ENCODE data around the gene IDH2. TPM values are rescaled to one million over a fixed set of nuclear protein-coding genes. Genes with fewer than 3 reads are reported as not detected.

IDH2 gene
- total RNA-seq, 2 donors from 2014 or later: 24.5 to 46.6 TPM

- Histone ChIP-seq H3K36me3 (peaks cover 15% of the 10 kb centered on the region), H3K27ac (no peak overlapping the region)
- no peak for ATAC-seq (ENCODE audit: insufficient number of reproducible peaks, low FRiP score, low read depth)
These were observed 20.0 kb downstream of the IDH2 start for GRCh38 chr15:90082140-90082715.

GRCh38 chr15:90080818-90081393 lies 21.4 kb downstream of the IDH2 start:
- ATAC-seq (ENCODE audit: insufficient number of reproducible peaks, low FRiP score, low read depth) (no peak), DNase-seq (ENCODE audit: low spot score) (no peak)
- Histone ChIP-seq H3K9me3 (no peaks in the 10 kb centered on the region), H3K4me3 (no peak overlapping the region), H3K27ac (no peak overlapping the region), H3K4me1 (ENCODE audit: control insufficient read depth in 1 of 2, low read depth in 2 of 2) (peaks cover 0 to 6% of the 10 kb centered on the region in 2 donors), H3K27me3 (replicated peaks; ENCODE audit: insufficient read depth) (no peaks in the 10 kb centered on the region), H3K36me3 (peaks cover 13% of the 10 kb centered on the region)
- no peak for TF ChIP-seq CTCF (IDR thresholded peaks at IDR 0.05)

More at GRCh38 chr15:90082140-90082715, 20.0 kb downstream of the IDH2 start:
- H3K4me1 ChIP-seq (ENCODE audit: control insufficient read depth in 1 of 2, low read depth in 2 of 2): peaks cover 0 to 6% of the 10 kb centered on the region in 2 donors
- DNase-seq (ENCODE audit: low spot score): no peak
- no peak overlapping the region for H3K4me3 ChIP-seq
- no peak for TF ChIP-seq CTCF (IDR thresholded peaks at IDR 0.05)
- H3K27me3 ChIP-seq (replicated peaks; ENCODE audit: insufficient read depth): no peaks in the 10 kb centered on the region
- H3K9me3 ChIP-seq: no peaks in the 10 kb centered on the region

GRCh38 chr15:90080458-90080755 lies 21.9 kb downstream of the IDH2 start:
- H3K36me3 ChIP-seq: peaks cover 18% of the 10 kb centered on the region
- H3K4me1 ChIP-seq (ENCODE audit: control insufficient read depth in 1 of 2, low read depth in 2 of 2): peaks cover 0 to 6% of the 10 kb centered on the region in 2 donors
- no peak for ATAC-seq (ENCODE audit: insufficient number of reproducible peaks, low FRiP score, low read depth)
- no peak for DNase-seq (ENCODE audit: low spot score)
- no peak overlapping the region for H3K4me3 ChIP-seq
- H3K27me3 ChIP-seq (replicated peaks; ENCODE audit: insufficient read depth): no peaks in the 10 kb centered on the region
- no peaks in the 10 kb centered on the region for H3K9me3 ChIP-seq
- no peak for TF ChIP-seq CTCF (IDR thresholded peaks at IDR 0.05)
- H3K27ac ChIP-seq: no peak overlapping the region

- Histone ChIP-seq H3K9me3 (no peaks in the 10 kb centered on the region), H3K27ac (no peak overlapping the region), H3K36me3 (peaks cover 18% of the 10 kb centered on the region), H3K4me1 (ENCODE audit: control insufficient read depth in 1 of 2, low read depth in 2 of 2) (peaks cover 0 to 6% of the 10 kb centered on the region in 2 donors), H3K27me3 (replicated peaks; ENCODE audit: insufficient read depth) (no peaks in the 10 kb centered on the region), H3K4me3 (no peak overlapping the region)
- no peak for TF ChIP-seq CTCF (IDR thresholded peaks at IDR 0.05)
- ATAC-seq (ENCODE audit: insufficient number of reproducible peaks, low FRiP score, low read depth) (no peak), DNase-seq (ENCODE audit: low spot score) (no peak)
These were observed 22.4 kb downstream of the IDH2 start for GRCh38 chr15:90079619-90080457.

- no peak for DNase-seq (ENCODE audit: low spot score)
- no peak overlapping the region for H3K4me3 ChIP-seq
- no peak for ATAC-seq (ENCODE audit: insufficient number of reproducible peaks, low FRiP score, low read depth)
- H3K27me3 ChIP-seq (replicated peaks; ENCODE audit: insufficient read depth): no peaks in the 10 kb centered on the region
- H3K4me1 ChIP-seq (ENCODE audit: control insufficient read depth in 1 of 2, low read depth in 2 of 2): peaks cover 0 to 6% of the 10 kb centered on the region in 2 donors
- H3K27ac ChIP-seq: no peak overlapping the region
- TF ChIP-seq CTCF (IDR thresholded peaks at IDR 0.05): no peak
- peaks cover 10% of the 10 kb centered on the region for H3K36me3 ChIP-seq
- H3K9me3 ChIP-seq: no peaks in the 10 kb centered on the region
These were observed 23.3 kb downstream of the IDH2 start for GRCh38 chr15:90078965-90079364.

Measured in thoracic aorta (tissue), 2 donors.